Measurements from ENCODE around the gene TSHZ2.
"Not testable (repeated sequence)": the region's sequence is repeated elsewhere in the genome, so short reads cannot be mapped to it uniquely, and the experiment has no call there.

The TSHZ2 gene

DNA sequence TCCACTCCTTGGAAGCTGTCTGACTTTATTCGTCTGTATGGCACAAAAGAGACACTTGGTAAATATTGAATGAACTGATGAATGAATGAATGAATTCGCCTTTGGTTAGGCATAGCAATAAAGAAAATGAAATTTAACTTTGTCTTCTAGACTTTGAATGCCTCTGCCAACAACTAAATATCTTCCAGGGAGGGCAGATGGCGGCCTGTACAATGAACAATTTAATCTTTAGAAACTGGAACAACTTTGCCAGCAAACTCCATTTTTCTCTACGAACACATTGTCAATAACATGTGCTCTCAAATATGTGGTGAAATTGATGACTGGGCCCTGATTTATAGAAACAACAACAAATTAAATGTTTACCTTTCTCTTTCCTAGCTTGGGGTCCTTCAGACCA, 480.9 kb downstream of the TSHZ2 start:
- DNase-seq (ENCODE audit: low spot score) = no peak

DNA sequence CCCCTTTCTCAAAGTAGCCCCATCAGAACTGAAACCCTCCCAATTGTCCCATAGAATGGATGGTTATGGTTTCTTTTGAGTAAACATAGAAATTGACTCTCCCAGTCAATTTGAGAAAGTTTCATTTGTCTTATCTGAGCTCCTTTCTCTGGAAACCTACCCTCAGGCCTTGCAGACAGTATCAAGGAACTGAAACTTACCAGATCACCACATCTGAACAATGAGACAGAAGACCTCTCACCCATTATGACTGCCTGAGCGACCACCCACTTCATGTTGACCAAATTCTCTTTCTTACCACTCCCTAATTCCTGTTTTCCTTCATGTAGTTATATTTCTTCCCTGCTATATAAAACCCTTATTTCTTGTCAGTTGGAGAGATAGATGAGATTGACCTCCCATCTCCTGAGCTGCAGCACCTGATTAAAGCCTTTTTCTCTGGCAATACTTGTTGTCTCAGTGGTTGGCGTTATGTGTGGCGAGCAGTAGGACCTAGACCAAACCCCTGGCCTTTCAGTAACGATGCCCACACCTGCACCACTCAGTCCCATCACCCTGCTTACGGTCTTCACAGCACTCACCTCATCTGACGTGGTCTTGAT, 482.6 kb downstream of the TSHZ2 start:
- DNase-seq (ENCODE audit: low spot score) = no peak

DNA sequence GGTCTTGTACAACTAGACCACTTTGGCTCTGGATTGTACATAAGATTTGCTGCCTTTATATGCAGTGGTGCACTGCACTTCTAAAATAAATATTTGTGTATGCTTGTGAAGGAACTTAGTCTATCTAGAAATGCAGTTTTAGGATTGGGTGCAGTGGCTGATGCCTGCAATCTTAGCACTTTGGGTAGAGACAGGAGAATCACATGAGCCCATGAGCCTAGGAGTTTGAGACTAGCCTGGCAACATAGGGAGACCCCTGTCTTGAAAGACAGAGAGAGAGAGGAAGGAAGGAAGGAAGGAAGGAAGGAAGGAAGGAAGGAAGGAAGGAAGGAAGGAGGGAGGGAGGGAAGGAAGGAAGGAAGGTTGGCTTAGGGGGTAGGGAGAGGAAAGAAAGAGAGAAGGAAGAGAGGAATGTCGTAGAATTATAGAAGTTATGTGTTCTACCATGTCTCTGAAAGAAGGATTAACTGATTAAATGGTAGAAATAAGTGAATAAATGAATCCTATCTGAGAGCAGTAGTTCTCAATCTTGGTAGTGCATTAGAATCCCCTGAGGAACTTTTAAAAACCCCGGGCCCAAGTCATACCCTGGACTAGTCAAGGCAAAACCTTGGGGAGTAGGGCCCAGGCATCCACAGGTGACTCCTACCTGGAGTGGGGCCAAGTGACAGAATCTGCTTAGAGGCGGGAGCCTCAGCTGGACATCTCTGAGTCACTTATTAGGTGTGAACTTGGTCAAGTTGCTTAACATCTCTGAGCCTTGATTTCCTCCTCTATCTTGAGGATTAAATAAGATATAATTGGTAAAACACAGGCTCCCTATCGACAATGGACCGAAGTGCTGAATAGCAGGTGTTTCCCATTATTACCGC, 491.2 kb downstream of the TSHZ2 start:
- DNase-seq (ENCODE audit: low spot score) = peak; percentile 35

DNA sequence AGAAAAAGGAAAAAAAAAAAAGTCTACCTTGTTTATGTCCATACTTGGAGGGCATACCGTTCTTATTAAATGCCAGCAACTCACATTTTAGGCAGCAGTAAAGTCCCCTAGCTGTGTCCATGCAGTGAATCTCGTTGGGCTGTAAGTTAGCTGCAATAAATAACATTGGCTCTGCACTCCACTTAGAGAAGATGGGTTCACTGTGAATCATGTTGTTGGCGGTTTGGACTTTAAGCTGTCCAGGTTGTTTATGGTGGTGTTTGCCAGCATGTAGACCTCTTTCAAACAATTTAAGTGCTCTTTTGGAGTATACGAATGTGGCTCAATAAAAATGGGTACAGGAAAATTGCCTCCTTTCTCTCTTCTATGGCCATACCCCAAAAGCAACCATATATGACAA, 494.1 kb downstream of the TSHZ2 start:
- no peak for DNase-seq (ENCODE audit: low spot score)

DNA sequence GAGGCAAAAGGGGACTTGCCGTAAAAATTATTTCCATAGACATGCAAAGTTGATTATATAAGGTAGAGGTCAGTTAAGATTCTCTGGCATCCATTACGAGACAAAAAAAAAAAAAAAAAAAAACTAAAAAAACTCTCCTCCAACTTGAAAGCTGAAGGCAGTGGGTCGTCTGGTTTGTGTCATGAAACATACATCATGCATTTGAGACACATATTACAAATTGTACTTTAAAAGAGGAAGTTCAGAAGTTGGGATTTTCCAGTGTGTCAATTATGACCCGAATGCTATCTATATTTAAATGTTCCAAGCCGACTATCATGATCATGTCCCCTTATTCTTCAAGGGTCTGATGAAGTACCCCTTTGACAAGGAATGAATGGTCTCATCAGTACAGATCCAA, 496.4 kb downstream of the TSHZ2 start:
- DNase-seq (ENCODE audit: low spot score) = no peak

DNA sequence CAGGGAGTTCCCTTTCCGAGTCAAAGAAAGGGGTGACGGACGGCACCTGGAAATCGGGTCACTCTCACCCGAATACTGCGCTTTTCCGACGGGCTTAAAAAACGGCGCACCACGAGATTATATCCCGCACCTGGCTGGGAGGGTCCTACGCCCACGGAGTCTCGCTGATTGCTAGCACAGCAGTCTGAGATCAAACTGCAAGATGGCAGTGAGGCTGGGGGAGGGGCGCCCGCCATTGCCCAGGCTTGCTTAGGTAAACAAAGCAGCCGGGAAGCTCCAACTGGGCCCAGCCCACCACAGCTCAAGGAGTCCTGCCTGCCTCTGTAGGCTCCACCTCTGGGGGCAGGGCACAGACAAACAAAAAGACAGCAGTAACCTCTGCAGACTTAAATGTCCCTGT, 500.7 kb downstream of the TSHZ2 start:
- DNase-seq (ENCODE audit: low spot score) = not testable (repeated sequence)

DNA sequence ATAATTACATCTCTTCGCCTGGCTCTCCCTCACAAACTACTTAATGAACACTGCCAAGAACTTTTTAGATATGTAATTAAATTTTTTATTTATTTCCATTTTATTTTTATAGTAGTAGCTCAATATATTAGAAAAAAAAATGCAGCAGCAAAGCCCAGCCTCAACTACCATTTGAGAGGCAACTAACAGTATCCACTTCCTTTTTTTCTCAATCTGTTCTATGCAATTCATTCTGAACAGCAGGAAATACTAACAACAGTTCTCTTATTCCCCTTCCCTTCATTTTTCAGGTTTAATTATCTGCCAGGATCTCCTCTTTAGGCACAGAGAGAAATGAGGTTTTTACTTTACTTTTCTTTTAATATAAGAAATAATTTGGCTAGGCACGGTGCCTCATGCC, 508.8 kb downstream of the TSHZ2 start:
- DNase-seq (ENCODE audit: low spot score) = no peak

DNA sequence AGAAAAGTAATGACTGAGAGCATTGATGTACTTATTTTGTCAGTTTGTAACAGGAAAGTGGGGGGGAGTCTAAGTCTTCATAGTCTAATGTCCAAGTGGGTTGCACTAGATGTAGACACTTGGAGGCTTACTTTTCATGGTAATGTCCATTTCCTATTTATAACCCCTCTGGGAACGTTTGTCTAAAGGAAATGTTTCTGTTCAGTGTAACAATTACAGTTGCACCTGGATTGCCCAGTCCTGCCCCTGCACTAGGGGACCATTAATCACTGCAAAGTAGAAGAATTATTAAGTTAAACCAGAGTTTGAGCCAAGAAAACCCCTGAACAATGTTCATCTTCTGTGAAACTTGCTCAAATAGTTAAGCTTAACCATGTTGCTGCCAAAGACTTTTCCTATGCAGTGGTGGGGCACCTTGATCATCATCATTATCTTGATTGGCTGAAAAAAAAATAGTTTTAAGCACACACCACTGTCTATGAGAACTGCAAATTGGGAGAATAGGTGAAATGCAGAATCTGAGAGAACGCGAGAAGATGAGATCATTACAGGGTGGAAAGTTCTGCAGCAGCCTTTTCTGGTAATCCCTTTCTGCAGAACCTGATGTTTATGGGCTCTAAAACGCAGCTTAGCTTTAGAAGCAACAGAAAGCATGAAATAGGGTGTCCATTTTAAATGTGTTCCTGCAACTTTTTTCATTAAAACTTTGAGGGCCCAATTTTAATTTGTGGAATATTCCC, 515.5 kb downstream of the TSHZ2 start:
- DNase-seq (ENCODE audit: low spot score) = no peak

DNA sequence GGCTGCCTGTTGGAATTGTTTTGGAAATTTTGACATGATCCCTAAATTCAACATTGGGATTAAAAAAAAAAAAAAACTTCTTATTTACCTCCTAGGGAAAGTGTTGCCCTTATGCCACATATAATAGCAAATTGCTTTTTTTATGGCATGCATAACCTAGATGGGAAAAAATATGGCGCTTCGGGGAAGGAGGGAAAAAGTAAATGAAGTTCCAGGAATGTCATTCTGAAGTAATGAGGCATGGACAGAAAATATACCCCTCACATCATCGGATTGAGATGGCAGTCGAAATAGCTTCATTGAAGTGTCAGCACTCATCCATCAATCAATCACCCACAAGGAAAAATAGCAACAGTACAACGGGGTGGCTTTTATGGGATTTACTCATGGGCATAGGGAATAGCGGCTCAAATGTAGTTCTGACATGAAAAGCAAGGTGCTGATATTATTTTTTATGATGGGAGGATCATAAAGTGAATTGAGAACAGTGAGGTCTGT, 516.7 kb downstream of the TSHZ2 start:
- no peak for DNase-seq (ENCODE audit: low spot score)

DNA sequence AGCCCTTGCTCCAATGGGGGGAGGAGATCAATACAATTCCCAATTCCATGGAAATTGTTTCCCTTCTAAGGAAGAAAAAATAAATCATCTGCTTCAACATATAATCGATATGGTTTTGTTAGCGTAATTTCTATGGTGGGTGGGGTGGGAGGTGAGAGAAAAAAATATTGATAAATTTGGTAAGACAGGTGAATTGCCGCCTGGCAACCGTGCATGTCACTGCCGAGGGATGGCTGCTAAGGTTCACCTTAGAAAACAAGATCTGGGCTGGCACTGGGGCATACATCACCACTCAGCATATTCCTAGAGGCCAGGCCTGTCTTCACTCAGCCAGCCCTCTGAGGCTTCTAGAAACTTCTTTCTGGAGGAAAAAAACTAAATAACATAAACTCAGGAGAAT, 517.4 kb downstream of the TSHZ2 start:
- DNase-seq (ENCODE audit: low spot score) = no peak

DNA sequence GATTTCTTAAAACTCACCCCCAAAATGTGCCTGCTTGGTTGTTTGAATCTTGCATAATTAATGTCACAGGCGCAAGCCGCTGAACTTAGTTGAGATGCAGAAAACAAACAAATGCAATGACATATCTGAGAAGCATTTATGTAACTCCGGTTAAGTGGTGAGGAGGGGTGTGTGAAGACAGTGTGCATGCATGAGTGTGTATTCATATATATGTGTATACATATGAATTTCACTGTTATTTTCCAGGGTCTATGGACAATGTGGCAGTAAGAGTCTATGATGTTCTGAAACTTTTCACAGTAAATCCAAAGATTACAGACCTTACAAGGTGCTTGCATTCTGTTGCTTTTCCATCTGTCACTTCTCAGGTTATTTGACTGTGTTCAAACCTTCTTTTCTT, 518.5 kb downstream of the TSHZ2 start:
- DNase-seq (ENCODE audit: low spot score) = no peak

DNA sequence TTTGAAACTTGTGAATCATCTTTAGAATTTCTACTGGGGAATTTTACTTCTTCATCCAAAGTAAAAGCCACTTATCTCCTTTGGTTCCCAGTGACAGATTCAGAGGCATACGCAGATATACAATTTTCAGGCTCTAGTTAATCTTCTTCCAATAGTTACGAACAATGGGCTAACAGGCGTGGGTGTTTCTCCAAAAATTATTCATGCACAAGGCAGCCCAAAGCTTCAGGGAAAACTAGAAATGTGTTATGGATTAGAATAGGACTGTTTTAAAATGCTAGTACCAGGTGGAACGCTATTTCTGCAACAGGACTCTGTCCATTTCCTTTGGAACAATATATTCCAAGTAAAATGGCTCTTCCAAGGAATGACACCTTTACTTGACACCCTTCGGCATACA, 519.3 kb downstream of the TSHZ2 start:
- no peak for DNase-seq (ENCODE audit: low spot score)

DNA sequence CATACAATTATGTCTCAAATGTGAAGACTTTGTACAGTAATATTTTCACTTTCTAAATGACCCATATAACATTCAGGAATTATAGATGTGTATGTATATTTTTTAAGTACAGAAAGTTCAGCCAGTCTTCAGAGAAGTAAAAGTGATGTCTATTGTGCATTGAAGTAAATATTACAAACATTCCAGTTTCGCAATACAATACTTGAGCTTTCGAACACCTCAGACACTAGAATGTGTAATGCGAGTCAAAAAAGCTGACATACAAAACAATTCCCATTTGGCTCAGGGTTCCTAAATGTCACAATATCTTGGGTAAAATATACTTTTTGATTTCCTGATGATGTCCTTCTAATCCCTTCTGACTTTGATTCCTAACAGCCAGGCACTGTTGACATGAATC, 520.1 kb downstream of the TSHZ2 start:
- no peak for DNase-seq (ENCODE audit: low spot score)

DNA sequence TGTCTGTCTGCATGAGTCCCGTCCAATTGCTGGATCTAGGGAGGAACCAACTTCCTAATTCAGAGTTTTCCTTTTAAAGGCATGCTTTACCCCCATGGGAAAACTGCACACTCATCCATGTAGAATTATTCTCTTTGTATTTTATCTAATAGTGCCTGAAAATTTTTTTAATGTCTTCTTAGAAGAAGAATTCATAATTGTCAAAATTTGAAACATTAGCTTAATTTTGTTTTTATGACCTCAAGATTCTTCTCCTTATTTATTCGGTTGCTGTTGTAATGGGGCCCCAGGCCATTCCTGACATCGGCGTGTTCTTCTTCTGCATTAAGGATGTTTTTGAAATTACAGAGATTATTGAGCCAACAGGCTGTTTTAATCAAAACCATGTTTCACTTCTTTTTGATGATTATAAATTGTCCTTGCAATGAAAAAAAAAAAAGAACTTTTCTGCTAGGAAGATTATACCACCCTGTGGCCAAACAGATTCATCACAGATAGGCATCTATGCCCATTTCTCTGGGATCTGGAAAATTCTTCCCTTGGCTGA, 521.2 kb downstream of the TSHZ2 start:
- no peak for DNase-seq (ENCODE audit: low spot score)

DNA sequence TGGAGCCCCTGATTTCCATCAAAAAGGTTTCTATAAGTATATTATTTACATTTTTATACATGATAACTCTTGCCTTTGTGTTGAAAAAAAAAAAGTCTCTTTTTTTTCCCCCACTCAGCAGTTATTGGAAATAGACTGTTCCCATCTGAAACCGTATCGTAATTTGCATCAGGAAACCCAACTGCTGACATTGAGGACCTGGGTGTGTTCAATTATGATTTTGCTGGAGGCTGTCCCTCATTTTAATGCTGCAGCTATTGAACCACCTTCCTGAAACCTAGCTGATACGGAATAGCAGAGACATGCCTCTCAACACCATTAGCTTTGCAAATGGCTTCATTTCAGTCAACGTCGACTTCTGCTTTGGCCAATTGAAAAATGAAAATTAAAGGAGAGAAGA, 522.6 kb downstream of the TSHZ2 start:
- DNase-seq (ENCODE audit: low spot score) = no peak

DNA sequence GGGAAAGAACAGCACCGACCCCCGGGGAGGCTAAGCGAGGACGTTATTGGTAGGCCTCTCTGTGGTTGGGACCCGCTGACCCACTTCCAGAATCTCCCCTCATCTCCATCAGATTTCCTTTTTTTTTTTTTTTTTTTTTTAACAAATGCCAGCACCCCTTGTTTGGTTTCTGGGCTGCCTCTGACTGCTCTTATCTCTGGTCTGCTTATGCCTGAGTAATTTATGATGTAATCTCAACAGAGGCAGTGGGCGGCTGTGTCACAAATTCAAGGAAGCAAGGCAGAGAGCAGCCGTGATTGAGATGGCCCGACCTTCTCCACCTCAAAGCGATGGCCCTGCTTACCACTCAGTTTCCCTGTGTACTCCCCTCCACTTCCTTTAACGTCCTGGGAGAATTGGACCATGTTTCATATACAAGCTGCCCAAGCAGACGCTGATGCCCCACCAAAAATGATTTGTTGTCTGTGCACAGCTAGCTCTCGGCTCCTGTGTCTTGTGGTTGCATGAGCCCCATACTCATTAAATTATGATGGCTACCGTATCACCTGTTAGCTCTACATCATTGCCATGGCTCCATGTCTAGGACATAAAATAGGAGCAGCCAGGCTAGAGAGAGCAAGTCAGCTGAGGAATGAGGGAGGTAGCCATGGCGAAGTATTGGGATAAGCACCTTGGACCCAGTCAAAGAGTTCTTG, 523.4 kb downstream of the TSHZ2 start:
- DNase-seq (ENCODE audit: low spot score) = no peak

DNA sequence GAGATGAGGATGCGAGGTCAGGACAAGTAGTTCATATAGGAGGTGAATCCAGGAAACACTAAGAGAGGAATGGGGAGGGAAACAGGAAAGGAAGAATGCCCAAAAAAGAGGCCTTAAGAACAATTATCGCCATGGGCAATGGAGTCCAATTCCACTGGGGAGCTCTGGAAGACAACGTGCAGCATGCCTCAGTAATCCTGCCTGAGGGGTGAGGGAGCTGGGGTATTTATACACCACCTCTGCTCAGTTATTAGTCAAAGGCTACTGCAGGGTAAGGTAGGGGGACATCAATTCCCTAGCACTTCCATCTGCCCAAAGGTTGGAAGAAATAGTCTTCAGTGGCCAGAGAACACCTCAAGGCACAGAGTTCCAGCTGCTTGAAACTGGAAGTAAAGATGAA, 525.1 kb downstream of the TSHZ2 start:
- no peak for DNase-seq (ENCODE audit: low spot score)

DNA sequence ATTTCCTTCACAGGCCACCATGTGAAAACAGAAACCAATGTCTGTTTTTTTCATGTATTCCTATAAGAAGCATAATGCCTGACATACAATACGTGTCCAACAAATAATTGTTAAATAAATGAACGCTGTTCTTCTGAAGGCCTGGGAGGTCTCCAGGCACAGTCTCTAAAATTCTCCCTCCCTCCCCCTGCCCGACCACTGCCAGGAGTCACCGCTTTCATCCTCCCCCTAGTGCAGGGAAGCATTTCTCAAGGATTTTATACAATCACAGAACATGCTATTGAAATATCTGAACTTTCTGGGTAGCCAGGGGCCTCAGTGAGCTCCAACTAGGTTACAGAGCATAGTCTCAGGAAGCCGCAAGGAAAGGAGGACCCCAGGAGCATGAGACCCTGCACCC, 526.2 kb downstream of the TSHZ2 start:
- DNase-seq (ENCODE audit: low spot score) = no peak

DNA sequence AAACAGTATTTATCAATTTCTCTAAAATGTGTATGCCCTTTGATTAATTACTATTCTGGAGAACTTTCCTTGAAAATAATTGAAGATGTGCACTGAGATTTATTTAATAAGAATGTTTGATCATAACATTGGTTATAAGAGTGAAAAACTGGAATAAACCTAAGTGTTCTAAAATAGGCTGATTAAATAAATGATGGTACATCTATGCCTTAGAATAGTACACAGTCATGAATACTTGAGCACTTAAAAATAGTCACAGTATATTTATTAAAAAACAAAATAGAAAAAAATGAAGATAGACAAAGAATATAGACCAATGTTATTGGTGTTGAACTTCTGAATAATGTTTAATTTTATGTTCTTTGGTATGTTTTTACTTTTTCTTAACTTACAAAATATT, 528.5 kb downstream of the TSHZ2 start:
- DNase-seq (ENCODE audit: low spot score) = no peak

DNA sequence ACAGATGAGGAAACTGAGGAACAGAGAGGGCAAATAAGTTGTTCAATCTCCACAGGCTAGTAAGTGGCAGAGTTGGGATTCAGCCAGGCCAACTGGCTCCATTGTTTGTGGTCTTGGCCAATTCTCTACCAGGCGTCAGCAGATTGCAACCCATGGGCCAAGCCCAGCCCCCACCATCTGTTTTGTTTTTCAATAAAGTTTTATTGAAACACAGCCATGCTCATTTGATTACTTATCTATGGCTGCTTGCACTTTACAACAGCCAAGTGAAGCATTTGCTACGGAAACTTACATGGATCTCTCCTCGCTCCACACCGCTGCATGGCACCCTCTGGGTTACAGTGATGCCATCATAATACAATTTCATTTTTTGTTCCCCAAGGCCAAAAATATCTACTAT, 530.7 kb downstream of the TSHZ2 start:
- DNase-seq (ENCODE audit: low spot score) = no peak

DNA sequence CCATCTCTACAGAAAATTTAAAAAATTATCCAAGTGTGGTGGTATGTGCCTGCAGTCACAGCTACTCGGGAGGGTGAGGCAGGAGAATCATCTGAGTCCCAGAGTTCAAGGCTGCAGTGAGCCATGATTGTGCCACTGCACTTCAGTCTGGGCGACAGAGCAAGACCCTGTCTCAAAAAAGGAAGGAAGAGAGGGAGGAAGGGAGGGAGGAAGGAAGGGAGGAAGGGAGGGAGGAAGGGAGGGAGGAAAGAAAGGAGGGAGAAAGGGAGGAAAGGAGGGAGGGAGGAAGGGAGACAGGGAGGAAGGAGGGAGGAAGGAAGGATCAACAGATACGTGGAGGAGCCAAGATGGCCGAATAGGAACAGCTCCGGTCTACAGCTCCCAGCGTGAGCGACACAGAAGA, 531.4 kb downstream of the TSHZ2 start:
- DNase-seq (ENCODE audit: low spot score) = no peak

DNA sequence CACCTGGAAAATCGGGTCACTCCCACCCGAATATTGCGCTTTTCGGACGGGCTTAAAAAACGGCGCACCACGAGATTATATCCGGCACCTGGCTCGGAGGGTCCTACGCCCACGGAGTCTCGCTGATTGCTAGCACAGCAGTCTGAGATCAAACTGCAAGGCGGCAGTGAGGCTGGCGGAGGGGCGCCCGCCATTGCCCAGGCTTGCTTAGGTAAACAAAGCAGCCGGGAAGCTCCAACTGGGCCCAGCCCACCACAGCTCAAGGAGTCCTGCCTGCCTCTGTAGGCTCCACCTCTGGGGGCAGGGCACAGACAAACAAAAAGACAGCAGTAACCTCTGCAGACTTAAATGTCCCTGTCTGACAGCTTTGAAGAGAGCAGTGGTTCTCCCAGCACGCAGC, 531.9 kb downstream of the TSHZ2 start:
- DNase-seq (ENCODE audit: low spot score) = not testable (repeated sequence)
